HepG2 (cell line): ENCODE measurements around the gene RABGAP1. TPM values are rescaled to one million over a fixed set of nuclear protein-coding genes. Genes with fewer than 3 reads are reported as not detected.

Experiments used
- CEBPG ChIP-seq: IDR thresholded peaks from 2 replicates; pipeline ENCODE4 v1.6.1; 2016
- ELF4 ChIP-seq: sonication (generic); formaldehyde crosslinking; IDR thresholded peaks from 2 replicates; pipeline ENCODE4 v1.5.0; 2020; ENCODE audit warnings: missing genetic modification reagents, mild to moderate bottlenecking, moderate library complexity, borderline replicate concordance
- FOXP1 ChIP-seq, 2 experiments: fragments of 450-650 bp in 1 of 2; IDR thresholded peaks; 2 replicates each; pipeline ENCODE4 v1.6.1; 2017 to 2018; ENCODE audit warnings: antibody characterized with exemption in 1 of 2
- KAT7 ChIP-seq: IDR thresholded peaks from 2 replicates; pipeline ENCODE4 v1.6.1; 2018; ENCODE audit warnings: borderline replicate concordance, missing compliant biosample characterization
- KDM2A ChIP-seq: sonication (generic); formaldehyde crosslinking; IDR thresholded peaks from 2 replicates; pipeline ENCODE4 v1.4.0; 2020; ENCODE audit warnings: low read depth, missing genetic modification reagents, borderline replicate concordance
- MATR3 ChIP-seq: sonication (generic); formaldehyde crosslinking; IDR thresholded peaks from 2 replicates; pipeline ENCODE4 v1.4.0; 2020; ENCODE audit warnings: missing genetic modification reagents
- NAIF1 ChIP-seq: sonication (generic); formaldehyde crosslinking; IDR thresholded peaks from 2 replicates; pipeline ENCODE4 v1.5.0; 2020; ENCODE audit warnings: mild to moderate bottlenecking, missing genetic modification reagents, borderline replicate concordance
- NCOA1 ChIP-seq: sonication (generic); formaldehyde crosslinking; IDR thresholded peaks from 2 replicates; pipeline ENCODE4 v1.9.0; 2021; ENCODE audit warnings: missing genetic modification reagents
- PPARG ChIP-seq: conservative IDR thresholded peaks from 2 replicates; pipeline ENCODE4 v1.6.1; 2016; ENCODE audit warnings: missing biosample characterization, missing genetic modification reagents
- PRMT3 ChIP-seq: sonication (generic); formaldehyde crosslinking; IDR thresholded peaks from 2 replicates; pipeline ENCODE4 v1.8.1; 2022; ENCODE audit warnings: low read depth, mild to moderate bottlenecking, moderate library complexity, missing genetic modification reagents, borderline replicate concordance
- SYNCRIP ChIP-seq: fragments of 200-400 bp; formaldehyde crosslinking; IDR thresholded peaks from 2 replicates; pipeline ENCODE4 v1.6.1; 2018; ENCODE audit warnings: mild to moderate bottlenecking, low read depth, low read length; ENCODE audit not compliant: insufficient read depth
- XRCC5 ChIP-seq: fragments of 200-400 bp; formaldehyde crosslinking; optimal IDR thresholded peaks from 2 replicates; pipeline ENCODE3; 2017; ENCODE audit warnings: mild to moderate bottlenecking, low read length
- ZIK1 ChIP-seq: sonication (generic); formaldehyde crosslinking; IDR thresholded peaks from 2 replicates; pipeline ENCODE4 v1.5.0; 2020; ENCODE audit warnings: mild to moderate bottlenecking, low read depth, missing genetic modification reagents, borderline replicate concordance
- ZNF274 ChIP-seq: sonication (generic); formaldehyde crosslinking; IDR thresholded peaks from 2 replicates; pipeline ENCODE4 v1.5.1; 2020; ENCODE audit warnings: mild to moderate bottlenecking, missing genetic modification reagents
- ZNF292 ChIP-seq: sonication (generic); formaldehyde crosslinking; IDR thresholded peaks from 2 replicates; pipeline ENCODE4 v1.8.1; 2022; ENCODE audit warnings: mild to moderate bottlenecking, low read depth, missing genetic modification reagents, borderline replicate concordance
- ZNF564 ChIP-seq: sonication (generic); formaldehyde crosslinking; IDR thresholded peaks from 2 replicates; pipeline ENCODE4 v1.8.1; 2023; ENCODE audit warnings: mild to moderate bottlenecking, missing genetic modification reagents
- ZNF891 ChIP-seq: sonication (generic); formaldehyde crosslinking; IDR thresholded peaks from 2 replicates; pipeline ENCODE4 v1.5.0; 2020; ENCODE audit warnings: mild to moderate bottlenecking, missing genetic modification reagents
- ZSCAN20 ChIP-seq: sonication (generic); formaldehyde crosslinking; IDR thresholded peaks from 2 replicates; pipeline ENCODE4 v1.4.0; 2020; ENCODE audit warnings: missing genetic modification reagents, mild to moderate bottlenecking, borderline replicate concordance
- polyA plus RNA-seq, 8 experiments: library from polyadenylated mRNA; depleted of rRNA in 3 of 8; stranded (reverse) in 7 of 8; unstranded in 1 of 8; fragments of >200 nt; fragmentation: Illumina TruSeq in 4 of 8; extraction: Trizol in 4 of 8; gene quantifications; 2 replicates each; pipeline versions ENCODE4 v1.2.1 to v1.2.3, GENCODE V29; 2011 to 2016; ENCODE audit warnings: low read depth in 4 of 8, missing spikeins in 1 of 8, mixed read lengths in 1 of 8; ENCODE audit not compliant: insufficient read depth in 1 of 8
- total RNA-seq, 5 experiments: library from RNA; depleted of rRNA; stranded (reverse); fragments of >200 nt; fragmentation: Illumina TruSeq; extraction: Trizol; gene quantifications; 2 replicates each; pipeline ENCODE4 v1.2.3, GENCODE V29; 2016; ENCODE audit warnings: low read depth in 1 of 5
- TF ChIP-seq, protein P1 (sequence below): sonication (generic); formaldehyde crosslinking; IDR thresholded peaks from 2 replicates; pipeline ENCODE4 v1.4.0; 2020; ENCODE audit warnings: mild to moderate bottlenecking, missing genetic modification reagents
- TF ChIP-seq, protein P2 (sequence below): sonication (generic); formaldehyde crosslinking; IDR thresholded peaks from 2 replicates; pipeline ENCODE4 v1.4.0; 2020; ENCODE audit warnings: missing genetic modification reagents, borderline replicate concordance
- TF ChIP-seq, protein P3 (sequence below): sonication (generic); formaldehyde crosslinking; IDR thresholded peaks from 2 replicates; pipeline ENCODE4 v1.9.0; 2022; ENCODE audit warnings: missing genetic modification reagents, mild to moderate bottlenecking, borderline replicate concordance
- TF ChIP-seq, protein P4 (sequence below): IDR thresholded peaks from 2 replicates; pipeline ENCODE4 v1.6.1; 2016; ENCODE audit warnings: mild to moderate bottlenecking, missing biosample characterization, missing genetic modification reagents
- TF ChIP-seq, protein P5 (sequence below): sonication (generic); formaldehyde crosslinking; IDR thresholded peaks from 2 replicates; pipeline ENCODE4 v1.4.0; 2020; ENCODE audit warnings: missing genetic modification reagents

The RABGAP1 gene
- total and polyA plus RNA-seq, 2 of the 13 experiments (the other 11 are each of a cell fraction or from before 2014, with no cell fraction given), result 19.1 to 19.3 TPM

DNA sequence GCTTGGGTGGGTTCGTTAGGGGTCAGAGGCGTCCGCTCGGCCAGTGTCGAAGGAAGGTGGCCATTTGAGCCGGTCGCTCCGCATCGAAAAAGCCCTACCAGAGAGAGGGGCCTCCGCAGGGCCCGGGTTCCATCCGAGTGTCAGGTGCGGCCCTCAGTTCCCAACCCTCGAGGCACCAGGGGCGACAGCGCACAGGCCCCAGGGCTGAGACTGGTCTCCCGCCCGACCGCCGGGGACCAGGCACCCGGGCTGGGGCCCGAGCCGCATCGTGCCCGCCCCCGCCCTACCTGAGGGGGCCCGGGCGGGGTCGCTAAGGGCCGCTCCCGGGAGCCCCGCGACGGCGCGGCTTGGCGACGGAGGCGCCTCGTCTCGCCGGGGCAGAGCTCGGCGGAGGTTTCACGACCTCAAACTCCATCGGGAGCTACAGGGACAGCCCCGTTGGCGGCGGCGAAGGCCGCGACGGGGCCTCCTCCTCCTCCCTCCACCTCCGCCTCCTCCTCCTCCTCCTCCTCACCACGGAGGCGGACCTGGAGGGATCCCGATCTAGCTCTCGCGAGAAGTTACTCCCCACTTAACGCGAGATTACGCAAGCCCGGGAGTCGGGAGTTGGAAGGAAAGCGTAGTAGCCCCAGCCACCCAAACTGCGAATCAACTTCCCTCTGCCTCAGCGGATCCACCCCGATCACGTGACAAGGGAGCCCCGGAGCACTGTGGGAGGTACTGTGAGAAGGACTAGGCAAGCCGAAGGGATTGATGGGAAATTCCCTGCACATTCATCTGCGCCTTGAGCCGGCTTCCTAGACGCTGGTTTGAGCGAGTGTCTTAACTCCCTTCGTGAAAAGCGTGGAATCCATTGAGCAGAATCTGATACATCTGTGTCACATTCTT, 35.8 kb upstream of the RABGAP1 start, which contains the start of gene RC3H2 (continued):
- TF ChIP-seq, protein P1, sequence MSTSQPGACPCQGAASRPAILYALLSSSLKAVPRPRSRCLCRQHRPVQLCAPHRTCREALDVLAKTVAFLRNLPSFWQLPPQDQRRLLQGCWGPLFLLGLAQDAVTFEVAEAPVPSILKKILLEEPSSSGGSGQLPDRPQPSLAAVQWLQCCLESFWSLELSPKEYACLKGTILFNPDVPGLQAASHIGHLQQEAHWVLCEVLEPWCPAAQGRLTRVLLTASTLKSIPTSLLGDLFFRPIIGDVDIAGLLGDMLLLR (CRISPR knock-in tag), result no peak; the same call in 1 of the 2 replicates
- TF ChIP-seq NAIF1 (CRISPR knock-in tag), result no peak
- no peak for TF ChIP-seq ZNF292
- TF ChIP-seq, protein P2, sequence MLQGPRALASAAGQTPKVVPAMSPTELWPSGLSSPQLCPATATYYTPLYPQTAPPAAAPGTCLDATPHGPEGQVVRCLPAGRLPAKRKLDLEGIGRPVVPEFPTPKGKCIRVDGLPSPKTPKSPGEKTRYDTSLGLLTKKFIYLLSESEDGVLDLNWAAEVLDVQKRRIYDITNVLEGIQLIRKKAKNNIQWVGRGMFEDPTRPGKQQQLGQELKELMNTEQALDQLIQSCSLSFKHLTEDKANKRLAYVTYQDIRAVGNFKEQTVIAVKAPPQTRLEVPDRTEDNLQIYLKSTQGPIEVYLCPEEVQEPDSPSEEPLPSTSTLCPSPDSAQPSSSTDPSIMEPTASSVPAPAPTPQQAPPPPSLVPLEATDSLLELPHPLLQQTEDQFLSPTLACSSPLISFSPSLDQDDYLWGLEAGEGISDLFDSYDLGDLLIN (CRISPR knock-in tag), result no peak
- no peak for TF ChIP-seq PRMT3 (CRISPR knock-in tag)
- TF ChIP-seq PPARG, result no peak
- peak; percentile 55; the same call in 1 of the 2 replicates for TF ChIP-seq KDM2A (CRISPR knock-in tag)
- no peak for TF ChIP-seq ELF4
- TF ChIP-seq ZNF274, result peak; percentile 47; the same call in 1 of the 2 replicates
- peak; percentile 97 for TF ChIP-seq CEBPG (CRISPR knock-in tag)
- TF ChIP-seq ZIK1, result no peak; the same call in 1 of the 2 replicates
- TF ChIP-seq XRCC5, result no peak
- TF ChIP-seq, protein P3, sequence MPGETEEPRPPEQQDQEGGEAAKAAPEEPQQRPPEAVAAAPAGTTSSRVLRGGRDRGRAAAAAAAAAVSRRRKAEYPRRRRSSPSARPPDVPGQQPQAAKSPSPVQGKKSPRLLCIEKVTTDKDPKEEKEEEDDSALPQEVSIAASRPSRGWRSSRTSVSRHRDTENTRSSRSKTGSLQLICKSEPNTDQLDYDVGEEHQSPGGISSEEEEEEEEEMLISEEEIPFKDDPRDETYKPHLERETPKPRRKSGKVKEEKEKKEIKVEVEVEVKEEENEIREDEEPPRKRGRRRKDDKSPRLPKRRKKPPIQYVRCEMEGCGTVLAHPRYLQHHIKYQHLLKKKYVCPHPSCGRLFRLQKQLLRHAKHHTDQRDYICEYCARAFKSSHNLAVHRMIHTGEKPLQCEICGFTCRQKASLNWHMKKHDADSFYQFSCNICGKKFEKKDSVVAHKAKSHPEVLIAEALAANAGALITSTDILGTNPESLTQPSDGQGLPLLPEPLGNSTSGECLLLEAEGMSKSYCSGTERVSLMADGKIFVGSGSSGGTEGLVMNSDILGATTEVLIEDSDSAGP, result peak; percentile 63
- TF ChIP-seq KAT7, result peak; percentile 82
- TF ChIP-seq SYNCRIP, result no peak
- TF ChIP-seq MATR3 (CRISPR knock-in tag), result no peak
- TF ChIP-seq FOXP1 (IDR thresholded peaks at IDR 0.05), result no peak
- no peak for TF ChIP-seq FOXP1 (CRISPR knock-in tag; IDR thresholded peaks at IDR 0.05)
- no peak for TF ChIP-seq ZNF564 (CRISPR knock-in tag)
- TF ChIP-seq, protein P4, sequence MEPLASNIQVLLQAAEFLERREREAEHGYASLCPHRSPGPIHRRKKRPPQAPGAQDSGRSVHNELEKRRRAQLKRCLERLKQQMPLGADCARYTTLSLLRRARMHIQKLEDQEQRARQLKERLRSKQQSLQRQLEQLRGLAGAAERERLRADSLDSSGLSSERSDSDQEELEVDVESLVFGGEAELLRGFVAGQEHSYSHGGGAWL (CRISPR knock-in tag), result no peak
- TF ChIP-seq, protein P5, sequence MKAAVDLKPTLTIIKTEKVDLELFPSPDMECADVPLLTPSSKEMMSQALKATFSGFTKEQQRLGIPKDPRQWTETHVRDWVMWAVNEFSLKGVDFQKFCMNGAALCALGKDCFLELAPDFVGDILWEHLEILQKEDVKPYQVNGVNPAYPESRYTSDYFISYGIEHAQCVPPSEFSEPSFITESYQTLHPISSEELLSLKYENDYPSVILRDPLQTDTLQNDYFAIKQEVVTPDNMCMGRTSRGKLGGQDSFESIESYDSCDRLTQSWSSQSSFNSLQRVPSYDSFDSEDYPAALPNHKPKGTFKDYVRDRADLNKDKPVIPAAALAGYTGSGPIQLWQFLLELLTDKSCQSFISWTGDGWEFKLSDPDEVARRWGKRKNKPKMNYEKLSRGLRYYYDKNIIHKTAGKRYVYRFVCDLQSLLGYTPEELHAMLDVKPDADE (CRISPR knock-in tag), result no peak
- TF ChIP-seq ZNF891 (CRISPR knock-in tag), result no peak
- TF ChIP-seq ZSCAN20 (CRISPR knock-in tag), result peak; percentile 82; the same call in 1 of the 2 replicates
- TF ChIP-seq NCOA1, result no peak
